ENCODE data around the gene OR2D3.
"Not testable (repeated sequence)": the region's sequence is repeated elsewhere in the genome, so short reads cannot be mapped to it uniquely, and the experiment has no call there.

OR2D3 gene, protein sequence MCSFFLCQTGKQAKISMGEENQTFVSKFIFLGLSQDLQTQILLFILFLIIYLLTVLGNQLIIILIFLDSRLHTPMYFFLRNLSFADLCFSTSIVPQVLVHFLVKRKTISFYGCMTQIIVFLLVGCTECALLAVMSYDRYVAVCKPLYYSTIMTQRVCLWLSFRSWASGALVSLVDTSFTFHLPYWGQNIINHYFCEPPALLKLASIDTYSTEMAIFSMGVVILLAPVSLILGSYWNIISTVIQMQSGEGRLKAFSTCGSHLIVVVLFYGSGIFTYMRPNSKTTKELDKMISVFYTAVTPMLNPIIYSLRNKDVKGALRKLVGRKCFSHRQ

DNA sequence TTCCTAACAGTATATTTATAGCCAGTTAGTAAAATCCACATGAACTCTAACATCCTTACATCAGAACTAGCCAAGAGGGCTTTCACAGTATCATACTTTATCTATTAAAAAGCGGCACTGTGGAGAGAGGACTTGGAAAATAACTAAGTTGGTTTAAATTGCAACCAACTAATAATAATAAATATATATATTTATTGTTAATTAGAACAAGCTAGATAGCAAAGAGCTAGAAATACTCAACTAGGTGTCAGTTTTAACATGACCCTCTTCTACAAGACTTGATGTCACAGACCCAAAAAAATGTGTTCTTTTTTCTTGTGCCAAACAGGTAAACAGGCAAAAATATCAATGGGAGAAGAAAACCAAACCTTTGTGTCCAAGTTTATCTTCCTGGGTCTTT lies at the start of gene OR2D3:
Gene OR2D3 (plus strand): TSS at position 301 of the 400 bp plus-strand sequence. CDS start 0 bp downstream, at position 301.
- DNase-seq (ENCODE audit: low read depth) = no peak

DNA sequence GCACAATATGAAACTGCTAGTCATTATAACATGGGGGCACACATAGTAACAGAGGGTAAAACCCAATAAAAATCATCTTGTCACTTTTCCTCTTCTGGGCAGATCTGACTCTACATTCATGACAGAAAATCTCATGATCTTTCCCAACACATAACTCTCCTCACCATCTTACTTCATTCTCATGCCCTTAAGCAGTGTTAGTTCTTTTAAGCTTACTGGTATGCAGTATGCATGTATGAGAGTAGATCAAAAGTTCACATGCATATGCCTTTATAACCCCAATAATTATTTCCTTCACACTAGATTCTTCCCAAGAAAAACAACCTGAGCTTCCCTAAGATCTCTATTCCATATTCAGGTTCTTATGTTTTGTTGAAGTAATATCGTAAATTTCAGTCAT lies 49.5 kb upstream of the OR2D3 start:
- no peak for DNase-seq (ENCODE audit: low read depth)

DNA sequence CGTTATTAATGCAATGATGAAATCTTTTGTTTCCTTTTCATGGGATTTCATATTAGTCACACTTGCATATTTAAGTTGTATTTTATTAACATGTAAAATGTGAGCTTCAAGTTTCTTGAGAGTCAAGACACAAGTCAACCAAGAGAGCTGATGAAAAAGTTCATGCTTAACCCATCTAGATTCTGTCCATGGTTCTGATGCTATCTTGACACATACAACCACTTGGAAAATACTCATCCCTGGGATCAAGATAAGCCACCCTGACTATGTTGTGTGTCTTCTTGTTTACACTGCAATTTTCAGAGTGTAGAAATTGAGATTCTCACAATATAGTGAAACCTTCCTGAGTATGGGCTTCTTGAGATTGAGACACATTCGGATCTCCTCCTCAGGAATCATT lies 45.0 kb upstream of the OR2D3 start:
- DNase-seq (ENCODE audit: low read depth) = no peak

DNA sequence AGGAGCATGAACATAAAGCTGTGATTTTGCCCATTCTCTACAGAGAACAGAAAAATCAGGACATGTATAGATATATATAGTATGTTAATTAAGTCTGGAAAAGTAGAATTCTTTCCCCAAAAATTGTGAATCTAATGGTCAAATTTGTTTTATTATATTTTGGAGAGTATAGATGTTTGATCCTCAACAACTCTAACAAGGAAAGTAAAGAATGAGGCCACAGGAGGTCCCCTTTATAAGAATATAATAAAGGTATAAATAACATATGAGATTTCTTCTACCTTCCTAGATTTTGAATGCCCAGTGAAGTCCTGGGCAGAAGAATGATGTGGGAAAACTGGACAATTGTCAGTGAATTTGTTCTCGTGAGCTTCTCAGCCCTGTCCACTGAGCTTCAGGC lies 44.5 kb upstream of the OR2D3 start, which contains the start of gene OR10A4:
Gene OR10A4 (plus strand): TSS at position 301 of the 400 bp plus-strand sequence. CDS start 23 bp downstream, at position 324.
- DNase-seq (ENCODE audit: low read depth) = no peak

DNA sequence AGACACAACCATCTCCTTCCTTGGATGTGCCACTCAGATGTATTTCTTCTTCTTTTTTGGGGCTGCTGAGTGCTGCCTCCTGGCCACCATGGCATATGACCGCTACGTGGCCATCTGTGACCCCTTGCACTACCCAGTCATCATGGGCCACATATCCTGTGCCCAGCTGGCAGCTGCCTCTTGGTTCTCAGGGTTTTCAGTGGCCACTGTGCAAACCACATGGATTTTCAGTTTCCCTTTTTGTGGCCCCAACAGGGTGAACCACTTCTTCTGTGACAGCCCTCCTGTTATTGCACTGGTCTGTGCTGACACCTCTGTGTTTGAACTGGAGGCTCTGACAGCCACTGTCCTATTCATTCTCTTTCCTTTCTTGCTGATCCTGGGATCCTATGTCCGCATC lies 43.9 kb upstream of the OR2D3 start:
- no peak for DNase-seq (ENCODE audit: low read depth)

DNA sequence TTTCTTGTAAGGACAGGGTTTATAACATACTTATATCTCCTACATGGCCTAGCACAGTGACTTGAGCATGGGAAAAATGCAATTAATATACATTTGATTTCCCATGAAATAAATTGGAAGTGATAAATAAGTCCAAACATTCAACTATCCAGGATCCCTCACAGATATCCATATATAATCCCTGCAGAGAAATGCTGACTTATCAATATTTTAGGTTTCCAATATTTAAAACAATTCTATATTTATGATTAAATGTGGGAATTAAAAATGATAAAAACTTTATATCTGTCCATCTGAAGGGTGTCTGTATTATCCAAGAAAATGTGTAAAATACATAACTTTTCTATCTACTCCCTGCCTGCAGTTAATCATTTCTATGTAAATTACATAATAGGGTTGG lies 38.1 kb upstream of the OR2D3 start:
- no peak for DNase-seq (ENCODE audit: low read depth)

DNA sequence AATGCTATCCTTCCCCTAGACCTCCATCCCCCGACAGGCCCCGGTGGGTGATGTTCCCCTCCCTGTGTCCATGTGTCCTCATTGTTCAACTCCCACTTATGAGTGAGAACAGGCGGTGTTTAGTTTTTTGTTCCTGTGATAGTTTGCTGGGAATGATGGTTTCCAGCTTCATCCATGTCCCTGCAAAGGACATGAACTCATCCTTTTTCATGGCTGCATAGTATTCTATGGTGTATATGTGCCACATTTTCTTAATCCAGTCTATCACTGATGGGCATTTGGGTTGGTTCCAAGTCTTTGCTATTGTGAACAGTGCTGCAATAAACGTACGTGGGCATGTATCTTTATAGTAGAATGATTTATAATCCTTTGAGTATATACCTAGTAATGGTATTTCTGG lies 33.1 kb upstream of the OR2D3 start:
- not testable (repeated sequence) for DNase-seq (ENCODE audit: low read depth)

DNA sequence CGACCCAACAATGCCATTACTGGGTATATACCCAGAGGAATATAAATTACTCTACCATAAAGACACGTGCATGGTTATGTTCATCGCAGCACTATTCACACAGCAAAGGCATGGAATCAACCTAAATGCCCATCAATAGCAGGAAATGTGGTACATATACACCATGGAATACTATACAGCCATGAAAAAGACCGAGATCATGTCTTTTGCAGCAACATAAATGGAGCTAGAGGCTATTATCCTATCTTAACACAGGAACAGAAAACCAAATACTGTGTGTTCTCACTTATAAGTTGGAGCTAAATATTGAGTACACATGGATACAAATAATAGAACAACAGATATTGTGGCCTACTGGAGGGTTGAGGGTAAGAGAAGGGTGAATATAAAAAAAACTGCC lies 32.0 kb upstream of the OR2D3 start:
- no peak for DNase-seq (ENCODE audit: low read depth)

DNA sequence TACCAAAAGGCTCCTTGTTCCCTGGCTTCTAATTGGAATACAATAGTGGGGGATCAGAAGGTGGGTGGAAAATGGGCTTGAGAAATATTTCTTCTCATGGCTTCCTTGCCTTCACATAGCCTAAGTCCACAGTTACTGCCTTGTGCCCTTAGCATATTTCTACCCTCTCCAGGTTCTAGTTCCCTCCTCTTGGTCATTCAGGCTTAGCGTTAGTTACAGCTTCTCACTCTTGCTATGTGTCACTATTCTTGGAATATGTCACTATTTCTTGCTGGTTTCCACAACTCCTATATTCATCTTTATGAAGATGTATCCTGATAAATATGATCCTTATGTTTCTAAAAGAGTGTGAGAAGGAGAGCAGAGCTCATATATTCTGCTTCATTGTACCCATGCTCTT lies 31.0 kb upstream of the OR2D3 start:
- DNase-seq (ENCODE audit: low read depth) = no peak

DNA sequence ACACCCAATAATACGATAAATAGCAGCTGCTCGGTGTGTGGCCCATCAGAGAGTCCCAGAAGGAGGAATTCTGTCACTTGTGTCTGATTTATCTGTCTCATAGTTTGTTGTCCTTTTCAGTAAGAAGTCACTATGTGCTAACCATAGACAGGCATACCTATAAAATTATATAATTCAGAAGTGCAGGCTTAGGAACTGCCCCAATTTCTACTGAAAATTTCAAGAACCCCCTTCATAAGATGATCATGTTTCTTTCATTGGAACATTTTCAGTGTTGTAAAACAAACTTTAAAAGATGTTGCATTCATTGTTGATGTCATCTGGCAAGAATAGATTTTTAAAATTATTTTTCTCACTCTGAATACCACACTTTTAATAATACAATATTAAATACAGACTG lies 28.4 kb upstream of the OR2D3 start, which contains the start of gene OR2D2:
Gene OR2D2 (minus strand): TSS at position 101 of the 400 bp plus-strand sequence. CDS start 0 bp downstream, at position 101.
- no peak for DNase-seq (ENCODE audit: low read depth)

DNA sequence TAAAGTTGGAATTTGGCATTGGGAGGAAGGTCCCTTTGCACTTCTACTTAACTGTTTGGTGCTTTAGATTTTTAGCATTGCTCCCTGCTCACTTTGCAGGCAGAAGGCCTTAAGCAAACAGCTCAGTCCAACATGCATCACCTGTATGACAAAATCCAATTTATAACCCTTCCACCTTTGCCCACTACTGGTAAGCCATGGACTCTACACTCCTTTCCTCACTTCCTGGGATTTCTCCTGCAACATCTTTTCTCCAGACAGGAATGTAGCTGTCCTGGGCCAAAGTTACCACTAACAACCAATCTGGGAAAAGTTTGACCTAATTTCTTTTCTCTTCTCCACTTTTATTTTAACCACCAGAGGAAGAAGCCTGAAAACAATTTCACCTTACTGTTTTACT lies 26.7 kb upstream of the OR2D3 start:
- DNase-seq (ENCODE audit: low read depth) = no peak

DNA sequence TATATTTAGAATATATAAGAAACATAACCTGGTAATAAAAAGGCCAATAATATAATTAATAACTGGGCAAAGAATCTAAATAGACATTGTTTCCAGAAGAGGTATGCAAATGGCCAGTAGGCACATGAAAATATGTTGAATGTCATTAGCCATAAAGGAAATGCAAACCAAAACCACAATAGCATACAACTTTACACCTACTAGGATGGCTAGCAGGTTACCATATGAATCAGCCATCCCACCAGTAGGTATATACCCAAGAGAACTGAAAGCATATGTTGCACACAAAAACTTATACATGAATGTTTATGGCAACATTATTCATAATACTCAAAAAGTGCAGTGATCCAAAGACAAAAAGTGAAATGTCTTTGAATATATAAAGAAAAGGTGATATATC lies 25.8 kb upstream of the OR2D3 start:
- no peak for DNase-seq (ENCODE audit: low read depth)

DNA sequence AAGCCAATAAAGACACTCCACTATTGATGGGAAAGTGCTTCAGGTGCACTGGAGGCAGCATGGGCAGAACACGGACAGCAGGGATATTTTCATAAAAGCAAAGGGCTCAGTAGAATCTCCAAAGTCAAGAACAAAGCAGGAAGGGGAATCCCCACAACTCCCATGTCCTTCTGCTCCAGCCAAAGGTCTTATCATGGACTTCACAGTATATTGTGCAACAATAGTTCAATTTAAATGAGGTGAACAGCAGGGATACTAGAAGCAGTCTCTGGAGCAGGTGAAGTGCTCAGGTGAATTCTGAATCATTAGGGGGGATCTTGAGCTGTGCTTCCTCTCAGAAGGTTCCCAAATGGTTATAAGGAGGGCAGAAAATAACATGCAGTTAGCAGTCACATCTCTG lies 21.9 kb upstream of the OR2D3 start:
- DNase-seq (ENCODE audit: low read depth) = no peak

DNA sequence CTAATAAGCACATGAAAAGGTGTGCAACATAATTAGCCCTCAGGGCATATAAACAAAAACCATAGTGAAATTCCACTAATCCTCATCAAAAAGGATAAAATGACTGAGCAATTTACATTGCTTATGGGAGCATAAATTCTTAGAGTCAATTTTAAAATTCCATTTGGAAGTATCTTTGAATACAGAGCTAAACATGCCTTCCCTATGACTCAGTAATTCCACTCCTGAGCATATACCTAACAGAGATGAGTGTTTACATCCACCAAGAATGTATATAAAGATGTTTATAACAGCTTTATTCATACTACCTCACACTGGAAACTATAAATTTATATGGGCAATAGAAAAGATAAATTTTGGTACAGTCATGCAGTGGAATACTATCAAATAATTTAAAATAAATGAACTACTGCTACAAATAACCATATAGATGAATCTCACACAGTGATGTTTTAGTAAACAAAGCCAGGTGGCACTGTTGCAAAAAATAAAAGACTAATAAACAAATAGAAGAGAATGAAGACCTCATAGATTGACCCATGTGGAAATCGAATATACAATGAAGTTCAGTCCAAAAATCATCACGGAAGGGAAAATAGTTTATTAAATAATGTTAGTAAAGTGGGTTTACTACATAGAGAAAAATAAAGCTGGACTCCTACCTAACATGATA lies 20.3 kb upstream of the OR2D3 start:
- peak; percentile 3 for DNase-seq (ENCODE audit: low read depth)

DNA sequence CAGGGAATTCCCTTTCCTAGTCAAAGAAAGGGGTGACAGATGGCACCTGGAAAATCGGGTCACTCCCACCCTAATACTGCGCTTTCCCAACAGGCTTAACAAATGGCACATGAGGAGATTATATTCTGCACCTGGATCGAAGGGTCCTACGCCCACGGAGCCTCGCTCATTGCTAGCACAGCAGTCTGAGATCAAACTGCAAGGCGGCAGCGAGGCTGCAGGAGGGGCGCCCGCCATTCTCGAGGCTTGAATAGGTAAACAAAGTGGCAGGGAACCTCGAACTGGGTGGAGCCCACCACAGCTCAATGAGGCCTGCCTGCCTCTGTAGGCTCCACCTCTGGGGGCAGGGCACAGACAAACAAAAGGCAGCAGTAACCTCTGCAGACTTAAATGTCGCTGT lies 16.0 kb upstream of the OR2D3 start:
- not testable (repeated sequence) for DNase-seq (ENCODE audit: low read depth)

DNA sequence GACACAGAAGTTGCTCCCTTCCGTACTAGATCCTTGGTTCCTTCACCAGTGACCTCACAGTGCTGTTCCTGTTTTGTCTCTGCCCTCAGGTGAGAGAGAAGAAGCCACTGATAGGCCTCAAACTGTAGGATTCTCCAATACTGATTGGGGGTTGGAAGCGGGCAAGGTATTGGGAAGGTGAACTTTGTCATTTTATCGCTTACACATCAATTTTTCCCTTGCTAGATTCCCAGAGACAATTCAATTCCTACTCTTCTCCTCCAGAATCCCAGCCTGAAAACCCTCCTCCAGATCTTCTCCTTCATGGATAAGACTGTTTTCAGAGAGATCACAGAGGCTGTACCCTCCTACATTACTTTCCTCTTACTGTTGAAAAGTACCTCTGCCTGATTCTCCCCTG lies 9.4 kb upstream of the OR2D3 start:
- no peak for DNase-seq (ENCODE audit: low read depth)

DNA sequence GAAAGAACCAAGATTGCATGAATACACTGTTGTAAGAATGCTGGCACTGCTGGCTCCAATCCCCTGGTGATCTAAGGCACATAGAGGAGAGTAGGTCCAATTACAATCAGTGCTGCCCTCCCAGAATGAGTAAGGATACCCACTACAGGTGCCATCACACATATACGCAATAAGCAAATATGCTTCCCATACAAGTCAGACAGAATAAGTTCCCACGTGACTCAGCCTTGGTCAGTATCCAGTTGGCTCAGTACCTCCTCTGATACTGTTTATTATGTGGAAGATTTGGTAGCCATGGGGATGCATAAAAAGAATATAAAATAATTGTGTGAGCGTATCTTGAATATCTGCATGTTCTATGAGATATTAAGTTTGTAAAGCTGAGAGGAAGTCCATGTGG lies 8.9 kb upstream of the OR2D3 start:
- DNase-seq (ENCODE audit: low read depth) = peak; percentile 7

DNA sequence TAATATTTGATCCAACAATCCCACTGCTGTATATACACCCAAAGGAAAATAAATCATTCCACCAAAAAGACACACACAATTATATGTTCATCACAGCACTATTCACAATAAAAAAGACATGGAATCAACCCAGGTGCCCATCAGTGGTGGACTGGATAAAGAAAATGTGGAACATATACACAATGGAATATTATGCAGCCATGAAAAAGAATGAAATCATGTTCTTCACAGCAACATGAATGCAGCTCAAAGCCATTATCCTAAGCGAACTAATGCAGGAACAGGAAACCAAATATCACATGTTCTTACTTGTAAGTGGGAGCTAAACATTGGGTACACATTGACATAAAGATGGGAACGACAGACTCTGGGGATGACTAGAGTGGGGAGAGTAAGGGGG lies 1.1 kb upstream of the OR2D3 start:
- no peak for DNase-seq (ENCODE audit: low read depth)

DNA sequence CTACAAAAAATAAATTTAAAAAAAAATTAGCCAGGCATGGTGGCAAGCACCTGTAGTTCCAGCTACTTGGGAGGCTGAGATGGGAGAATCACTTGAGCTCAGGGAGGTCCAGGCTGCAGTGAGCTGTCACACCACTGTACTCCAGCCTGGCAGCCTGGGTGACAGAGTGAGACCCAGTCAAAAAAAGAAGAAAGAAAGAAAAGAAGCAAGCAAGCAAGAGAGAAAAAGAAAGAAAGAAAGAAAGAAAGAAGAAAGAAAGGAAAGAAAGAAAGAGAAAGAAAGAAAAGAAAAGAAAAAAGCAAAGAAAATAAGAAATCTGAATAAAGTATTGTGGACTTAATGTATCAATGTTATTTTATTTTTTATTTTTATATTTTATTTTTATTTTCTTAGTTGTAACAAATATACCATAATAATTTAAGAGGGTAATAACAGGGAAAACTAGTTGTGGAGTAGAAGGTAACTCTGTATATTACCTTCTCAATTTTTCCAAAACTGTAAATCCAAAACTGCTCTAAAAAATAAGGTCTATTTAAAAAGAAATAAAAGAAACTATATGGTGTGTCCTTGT lies 4.3 kb downstream of the OR2D3 start:
- DNase-seq (ENCODE audit: low read depth) = no peak

DNA sequence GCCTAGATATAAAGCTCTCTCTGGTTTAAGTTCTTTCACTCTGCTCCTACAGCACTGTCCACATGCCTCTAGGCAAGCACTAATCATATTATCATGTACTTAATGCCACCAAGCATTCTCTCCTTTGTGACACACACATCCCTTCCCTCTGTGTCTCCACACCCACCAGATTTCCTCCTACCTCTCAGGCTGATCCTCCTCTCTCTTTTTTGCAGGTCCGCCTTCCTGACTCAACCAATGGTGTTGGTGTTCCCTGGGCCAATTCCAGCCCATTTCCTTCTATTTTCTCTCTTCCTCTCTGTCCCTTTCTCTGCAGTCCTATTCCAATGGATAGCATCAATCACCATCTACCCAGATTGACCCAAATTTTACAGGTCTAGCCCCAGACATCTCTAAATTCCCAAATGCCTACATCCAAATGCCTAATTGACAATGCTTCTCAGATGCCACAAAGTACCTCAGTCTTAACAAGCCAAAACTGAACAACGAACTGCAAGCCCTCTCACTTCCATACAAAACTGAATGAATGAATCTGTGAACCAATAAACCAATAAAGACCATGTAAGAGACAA lies 4.9 kb downstream of the OR2D3 start:
- DNase-seq (ENCODE audit: low read depth) = peak; percentile 48

DNA sequence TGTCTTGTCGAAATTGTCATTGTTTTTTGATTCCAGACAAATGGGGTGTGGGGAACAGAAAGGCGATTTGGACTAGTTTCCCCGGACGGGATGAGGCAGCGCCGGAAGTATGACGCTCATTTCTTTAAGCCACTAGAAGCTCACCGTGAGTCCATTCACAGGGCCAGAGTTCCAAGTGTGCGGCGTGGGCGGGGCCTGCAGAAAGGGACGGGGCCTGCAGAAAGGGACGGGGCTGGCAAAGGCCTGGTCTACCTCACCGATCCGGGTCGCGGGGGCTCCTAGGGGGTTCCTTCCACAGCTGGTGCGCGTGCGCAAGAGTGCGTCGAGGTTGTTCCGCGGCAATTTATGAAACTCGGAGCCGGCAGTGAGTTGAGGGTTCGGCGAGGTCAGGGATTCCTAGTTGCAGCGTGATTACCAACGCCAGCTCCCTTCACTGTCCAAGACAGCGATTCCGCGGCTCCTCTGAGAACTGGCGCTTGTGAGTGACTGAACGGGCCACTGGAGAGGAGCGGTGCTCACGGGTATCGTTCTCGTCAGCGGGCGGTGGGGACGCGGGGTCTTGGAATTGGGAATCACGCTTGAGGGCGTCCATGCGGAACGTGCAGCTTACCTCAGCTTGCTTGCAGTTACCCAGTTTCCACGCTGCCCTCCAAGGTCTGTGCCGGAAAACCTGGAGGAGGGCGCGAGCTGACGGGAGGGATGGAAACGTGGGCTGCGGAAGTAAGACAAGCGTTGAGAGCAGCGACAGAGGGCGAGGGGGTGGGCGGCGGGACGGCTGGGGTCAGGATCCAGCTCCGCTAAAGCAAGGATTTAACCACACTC lies 5.6 kb downstream of the OR2D3 start, which contains the start of gene ZNF215:
Gene ZNF215 (plus strand): TSS at position 219 of the 822 bp plus-strand sequence. CDS start 5,847 bp downstream, outside the sequence.
- peak; percentile 89 for DNase-seq (ENCODE audit: low read depth)

All from EH (cell line).